ENCODE data around the gene CCDC192.

Gene CCDC192

DNA sequence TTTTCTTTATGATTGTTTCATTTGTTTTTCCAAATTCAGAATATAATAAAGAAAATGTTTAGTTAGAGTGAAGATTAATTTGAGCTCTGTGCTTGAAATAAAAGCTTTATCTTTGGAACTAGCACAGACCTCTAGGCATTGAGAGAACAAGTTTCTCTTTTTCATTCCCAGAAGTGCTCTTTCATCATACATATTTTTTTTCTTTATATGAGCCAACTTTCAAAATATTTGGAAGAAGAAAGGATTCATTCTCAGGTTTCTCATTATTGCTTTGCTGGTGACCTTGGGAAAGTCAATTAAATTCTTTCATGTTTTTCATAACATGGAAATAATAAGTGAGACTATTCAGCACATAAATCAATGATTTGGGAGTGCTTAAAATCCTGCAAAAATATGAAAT is 37.5 kb upstream of the CCDC192 start:
- H2BK5ac ChIP-seq (ENCODE audit: low read depth, low read length, poor library complexity, severe bottlenecking), result no peak overlapping the region
- H3K36me3 ChIP-seq (ENCODE audit: control insufficient read depth in 1 of 2, insufficient read depth in 2 of 2, low read depth in 1 of 2, low read length in 2 of 2), result no peaks in the 10 kb centered on the region
- H2BK120ac ChIP-seq (ENCODE audit: low read depth, low read length), result no peak overlapping the region
- no peak overlapping the region for H3K9ac ChIP-seq (ENCODE audit: low read length)
- H2BK12ac ChIP-seq (ENCODE audit: low read length in 2 of 2), result no peak overlapping the region
- no peak overlapping the region for H4K8ac ChIP-seq (ENCODE audit: low read length)
- H2AFZ ChIP-seq (ENCODE audit: low read depth, low read length), result no peak overlapping the region
- no peak overlapping the region for H3K4me2 ChIP-seq (ENCODE audit: low read length, poor library complexity, severe bottlenecking)
- no peaks in the 10 kb centered on the region for H3K79me1 ChIP-seq (replicated peaks; ENCODE audit: low read length, poor library complexity, severe bottlenecking)
- H3K4me3 ChIP-seq (ENCODE audit: insufficient read depth in 1 of 2, low read depth in 1 of 2, low read length in 2 of 2), result no peak overlapping the region
- DNase-seq, result no peak
- no peaks in the 10 kb centered on the region for H3K4me1 ChIP-seq (ENCODE audit: control insufficient read depth, insufficient read depth, low read depth, low read length)
- H2AK5ac ChIP-seq (ENCODE audit: low read length, severe bottlenecking), result no peak overlapping the region
- H3K14ac ChIP-seq (ENCODE audit: low read length in 2 of 2), result no peak overlapping the region
- H3K27ac ChIP-seq (ENCODE audit: low read length, poor library complexity, severe bottlenecking), result no peak overlapping the region
- no peak overlapping the region for H2BK15ac ChIP-seq (ENCODE audit: low read depth, poor library complexity, severe bottlenecking)
- no peak overlapping the region for H3K18ac ChIP-seq (ENCODE audit: low read depth in 1 of 2, low read length in 2 of 2)
- H3K23ac ChIP-seq (ENCODE audit: low read length in 2 of 2), result no peak overlapping the region
- no peak overlapping the region for H4K91ac ChIP-seq (ENCODE audit: low read length)
- no peaks in the 10 kb centered on the region for H3K27me3 ChIP-seq (ENCODE audit: control insufficient read depth in 1 of 2, insufficient read depth in 1 of 2, low read length in 2 of 2)
- no peak overlapping the region for H3K4ac ChIP-seq (ENCODE audit: low read depth in 1 of 2, low read length in 2 of 2)
- H3K9me3 ChIP-seq (ENCODE audit: control insufficient read depth, low read length), result no peaks in the 10 kb centered on the region

DNA sequence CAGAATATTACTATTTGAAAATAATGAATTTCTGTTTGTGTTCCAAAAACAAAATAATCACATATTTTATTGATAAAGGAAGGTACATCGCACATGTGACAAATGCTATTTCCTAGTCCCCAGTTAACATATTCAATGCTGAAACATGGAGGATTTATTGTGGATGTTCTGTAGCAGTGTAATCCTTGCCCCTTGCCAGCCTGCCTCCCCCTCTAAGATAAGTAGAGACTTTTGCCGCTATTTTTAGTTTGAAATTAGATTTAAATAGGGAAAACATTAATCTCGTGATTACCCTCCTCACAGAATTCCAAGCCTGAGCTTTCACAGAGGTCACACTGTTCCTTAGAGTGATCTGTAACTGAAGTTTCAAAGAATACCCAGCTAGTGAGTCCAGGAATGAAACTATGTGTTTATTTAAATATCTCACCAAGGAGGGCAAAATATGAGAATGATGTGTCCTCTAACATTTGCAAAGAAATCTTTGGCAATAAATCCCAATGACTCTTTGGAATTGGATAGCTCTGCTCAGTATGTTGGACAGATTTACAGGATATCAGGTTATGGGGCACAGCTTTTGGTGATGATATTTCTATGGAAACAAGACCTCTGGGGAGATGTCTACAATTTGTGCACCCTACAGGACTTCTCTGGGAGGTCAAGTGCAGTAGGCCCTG is 37.0 kb upstream of the CCDC192 start:
- no peak overlapping the region for H2BK12ac ChIP-seq (ENCODE audit: low read length in 2 of 2)
- H2AK5ac ChIP-seq (ENCODE audit: low read length, severe bottlenecking), result no peak overlapping the region
- no peaks in the 10 kb centered on the region for H3K9me3 ChIP-seq (ENCODE audit: control insufficient read depth, low read length)
- H2BK120ac ChIP-seq (ENCODE audit: low read depth, low read length), result no peak overlapping the region
- no peak for DNase-seq
- no peak overlapping the region for H4K8ac ChIP-seq (ENCODE audit: low read length)
- H3K4me2 ChIP-seq (ENCODE audit: low read length, poor library complexity, severe bottlenecking), result no peak overlapping the region
- no peaks in the 10 kb centered on the region for H3K36me3 ChIP-seq (ENCODE audit: control insufficient read depth in 1 of 2, insufficient read depth in 2 of 2, low read depth in 1 of 2, low read length in 2 of 2)
- no CpG with 5 or more reads among the region's 3 CpGs for WGBS
- H2AFZ ChIP-seq (ENCODE audit: low read depth, low read length), result no peak overlapping the region
- H4K91ac ChIP-seq (ENCODE audit: low read length), result no peak overlapping the region
- no peak overlapping the region for H3K27ac ChIP-seq (ENCODE audit: low read length, poor library complexity, severe bottlenecking)
- no peak overlapping the region for H3K9ac ChIP-seq (ENCODE audit: low read length)
- no peak overlapping the region for H2BK5ac ChIP-seq (ENCODE audit: low read depth, low read length, poor library complexity, severe bottlenecking)
- no peak overlapping the region for H3K23ac ChIP-seq (ENCODE audit: low read length in 2 of 2)
- no peak overlapping the region for H3K14ac ChIP-seq (ENCODE audit: low read length in 2 of 2)
- no peak overlapping the region for H3K18ac ChIP-seq (ENCODE audit: low read depth in 1 of 2, low read length in 2 of 2)
- no peak overlapping the region for H2BK15ac ChIP-seq (ENCODE audit: low read depth, poor library complexity, severe bottlenecking)
- no peaks in the 10 kb centered on the region for H3K79me1 ChIP-seq (replicated peaks; ENCODE audit: low read length, poor library complexity, severe bottlenecking)
- H3K27me3 ChIP-seq (ENCODE audit: control insufficient read depth in 1 of 2, insufficient read depth in 1 of 2, low read length in 2 of 2), result no peaks in the 10 kb centered on the region
- H3K4ac ChIP-seq (ENCODE audit: low read depth in 1 of 2, low read length in 2 of 2), result no peak overlapping the region
- no peak overlapping the region for H3K4me3 ChIP-seq (ENCODE audit: insufficient read depth in 1 of 2, low read depth in 1 of 2, low read length in 2 of 2)
- peaks cover under 1% of the 10 kb centered on the region for H3K4me1 ChIP-seq (ENCODE audit: control insufficient read depth, insufficient read depth, low read depth, low read length)

DNA sequence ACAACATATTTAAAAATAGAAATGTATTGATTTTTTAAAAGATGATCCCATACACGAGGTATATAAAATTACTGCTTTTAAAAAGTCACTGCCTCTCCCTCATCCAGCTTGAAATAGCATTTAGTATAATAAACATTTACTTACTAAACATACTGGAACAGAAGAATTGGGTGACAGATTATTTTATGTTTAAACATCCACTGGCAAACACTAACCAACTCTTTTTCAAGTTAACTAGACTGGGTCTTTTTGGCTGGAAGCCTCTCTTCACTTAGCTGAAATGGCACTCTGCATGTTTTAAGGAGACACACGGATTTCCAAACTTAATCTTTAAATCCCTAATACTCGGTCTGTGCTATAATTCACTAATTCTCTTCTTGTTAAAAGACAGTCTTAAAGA is 35.3 kb upstream of the CCDC192 start:
- Histone ChIP-seq H3K23ac (ENCODE audit: low read length in 2 of 2) (no peak overlapping the region), H3K9me3 (ENCODE audit: control insufficient read depth, low read length) (no peaks in the 10 kb centered on the region), H4K91ac (ENCODE audit: low read length) (no peak overlapping the region), H3K36me3 (ENCODE audit: control insufficient read depth in 1 of 2, insufficient read depth in 2 of 2, low read depth in 1 of 2, low read length in 2 of 2) (no peaks in the 10 kb centered on the region), H3K4me1 (ENCODE audit: control insufficient read depth, insufficient read depth, low read depth, low read length) (peaks cover 5% of the 10 kb centered on the region), H3K27ac (ENCODE audit: low read length, poor library complexity, severe bottlenecking) (no peak overlapping the region), H4K8ac (ENCODE audit: low read length) (no peak overlapping the region), H2AK5ac (ENCODE audit: low read length, severe bottlenecking) (no peak overlapping the region), H3K4ac (ENCODE audit: low read depth in 1 of 2, low read length in 2 of 2) (no peak overlapping the region), H3K9ac (ENCODE audit: low read length) (no peak overlapping the region), H2AFZ (ENCODE audit: low read depth, low read length) (no peak overlapping the region), H3K4me3 (ENCODE audit: insufficient read depth in 1 of 2, low read depth in 1 of 2, low read length in 2 of 2) (no peak overlapping the region), H2BK12ac (ENCODE audit: low read length in 2 of 2) (no peak overlapping the region), H3K27me3 (ENCODE audit: control insufficient read depth in 1 of 2, insufficient read depth in 1 of 2, low read length in 2 of 2) (no peaks in the 10 kb centered on the region), H3K4me2 (ENCODE audit: low read length, poor library complexity, severe bottlenecking) (no peak overlapping the region), H3K14ac (ENCODE audit: low read length in 2 of 2) (no peak overlapping the region), H3K18ac (ENCODE audit: low read depth in 1 of 2, low read length in 2 of 2) (no peak overlapping the region), H3K79me1 (replicated peaks; ENCODE audit: low read length, poor library complexity, severe bottlenecking) (no peaks in the 10 kb centered on the region), H2BK5ac (ENCODE audit: low read depth, low read length, poor library complexity, severe bottlenecking) (no peak overlapping the region), H2BK120ac (ENCODE audit: low read depth, low read length) (no peak overlapping the region), H2BK15ac (ENCODE audit: low read depth, poor library complexity, severe bottlenecking) (no peak overlapping the region)
- DNase-seq, result no peak
- WGBS, result no CpG with 5 or more reads among the region's 3 CpGs

DNA sequence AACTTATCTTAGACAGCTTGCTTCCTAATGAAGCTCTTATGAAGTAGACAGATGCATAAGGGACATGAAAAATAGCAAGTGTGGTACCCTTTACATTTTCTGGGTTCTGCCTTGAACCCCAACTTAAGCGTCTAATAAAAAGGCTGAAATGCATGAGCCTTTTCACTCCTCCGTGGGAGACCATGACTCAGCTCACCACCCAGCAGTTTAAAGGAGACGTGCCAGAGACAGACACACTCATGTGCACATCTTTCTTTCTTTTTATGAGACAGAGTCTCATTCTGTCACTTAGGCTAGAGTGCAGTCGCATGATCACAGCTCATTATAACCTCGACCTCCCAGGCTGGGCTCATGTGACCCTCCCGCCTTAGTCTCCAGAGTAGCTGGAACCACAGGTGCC is 32.0 kb upstream of the CCDC192 start:
- Histone ChIP-seq H2BK12ac (ENCODE audit: low read length in 2 of 2) (no peak overlapping the region), H2AK5ac (ENCODE audit: low read length, severe bottlenecking) (no peak overlapping the region), H3K18ac (ENCODE audit: low read depth in 1 of 2, low read length in 2 of 2) (no peak overlapping the region), H3K27ac (ENCODE audit: low read length, poor library complexity, severe bottlenecking) (no peak overlapping the region), H3K9ac (ENCODE audit: low read length) (no peak overlapping the region), H3K36me3 (ENCODE audit: control insufficient read depth in 1 of 2, insufficient read depth in 2 of 2, low read depth in 1 of 2, low read length in 2 of 2) (no peaks in the 10 kb centered on the region), H2AFZ (ENCODE audit: low read depth, low read length) (no peak overlapping the region), H3K4me3 (ENCODE audit: insufficient read depth in 1 of 2, low read depth in 1 of 2, low read length in 2 of 2) (no peak overlapping the region), H3K79me1 (replicated peaks; ENCODE audit: low read length, poor library complexity, severe bottlenecking) (no peaks in the 10 kb centered on the region), H2BK15ac (ENCODE audit: low read depth, poor library complexity, severe bottlenecking) (no peak overlapping the region), H3K23ac (ENCODE audit: low read length in 2 of 2) (no peak overlapping the region), H3K27me3 (ENCODE audit: control insufficient read depth in 1 of 2, insufficient read depth in 1 of 2, low read length in 2 of 2) (no peaks in the 10 kb centered on the region), H4K8ac (ENCODE audit: low read length) (no peak overlapping the region), H3K14ac (ENCODE audit: low read length in 2 of 2) (no peak overlapping the region), H3K4me2 (ENCODE audit: low read length, poor library complexity, severe bottlenecking) (no peak overlapping the region), H3K4me1 (ENCODE audit: control insufficient read depth, insufficient read depth, low read depth, low read length) (peaks cover 5% of the 10 kb centered on the region), H3K4ac (ENCODE audit: low read depth in 1 of 2, low read length in 2 of 2) (no peak overlapping the region), H4K91ac (ENCODE audit: low read length) (no peak overlapping the region), H3K9me3 (ENCODE audit: control insufficient read depth, low read length) (no peaks in the 10 kb centered on the region), H2BK5ac (ENCODE audit: low read depth, low read length, poor library complexity, severe bottlenecking) (no peak overlapping the region), H2BK120ac (ENCODE audit: low read depth, low read length) (no peak overlapping the region)
- no peak for DNase-seq
- 84% methylated on average over 6 of the region's 6 CpGs for WGBS

Data from mesenchymal stem cell (in vitro differentiated cells and primary cell).